DND-41 (cell line): ENCODE data around the gene STOX1.

Source experiments
- EZH2 ChIP-seq: IDR thresholded peaks from 3 replicates; pipeline ENCODE4 v1.6.1; 2012; ENCODE audit warnings: borderline replicate concordance, low read depth, mild to moderate bottlenecking, moderate library complexity, low read length, inconsistent platforms; ENCODE audit not compliant: severe bottlenecking
- TF ChIP-seq, protein P1 (sequence below): IDR thresholded peaks from 2 replicates; pipeline ENCODE4 v1.5.1; 2012; ENCODE audit warnings: borderline replicate concordance, low read length, moderate library complexity, mild to moderate bottlenecking; ENCODE audit not compliant: poor library complexity, severe bottlenecking; ENCODE audit errors: extremely low read depth

DNA sequence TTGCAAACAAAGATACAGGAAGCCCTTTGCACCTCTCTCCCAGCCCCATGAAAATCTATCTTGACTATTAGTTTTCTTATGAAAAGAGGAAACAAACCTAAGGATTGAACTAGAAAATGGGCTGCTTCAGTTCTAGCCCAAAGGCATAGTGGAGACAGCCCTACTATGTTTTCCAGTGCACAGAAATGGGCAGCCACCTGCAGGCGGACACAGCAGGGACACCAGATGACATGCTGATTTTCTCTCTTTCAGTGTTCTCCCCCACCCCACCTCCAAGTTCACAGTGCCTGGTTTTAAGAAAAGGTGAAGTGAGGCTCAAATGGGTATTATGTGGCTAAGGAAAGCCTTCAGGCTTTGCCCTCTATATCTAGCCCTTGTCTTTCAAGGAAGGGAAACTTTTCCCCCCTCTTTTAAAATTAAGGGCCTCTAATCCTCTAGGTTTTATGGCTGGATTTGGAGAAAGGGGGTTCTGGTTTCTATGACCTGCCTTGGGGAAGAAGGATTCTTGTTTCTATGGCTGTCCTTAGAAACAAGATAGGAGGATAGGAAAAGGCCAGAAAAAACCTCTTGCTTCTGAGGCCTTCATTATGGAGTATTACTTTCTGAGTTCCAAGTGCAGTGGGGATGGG lies 50.3 kb downstream of the STOX1 start:
- TF ChIP-seq, protein P1, sequence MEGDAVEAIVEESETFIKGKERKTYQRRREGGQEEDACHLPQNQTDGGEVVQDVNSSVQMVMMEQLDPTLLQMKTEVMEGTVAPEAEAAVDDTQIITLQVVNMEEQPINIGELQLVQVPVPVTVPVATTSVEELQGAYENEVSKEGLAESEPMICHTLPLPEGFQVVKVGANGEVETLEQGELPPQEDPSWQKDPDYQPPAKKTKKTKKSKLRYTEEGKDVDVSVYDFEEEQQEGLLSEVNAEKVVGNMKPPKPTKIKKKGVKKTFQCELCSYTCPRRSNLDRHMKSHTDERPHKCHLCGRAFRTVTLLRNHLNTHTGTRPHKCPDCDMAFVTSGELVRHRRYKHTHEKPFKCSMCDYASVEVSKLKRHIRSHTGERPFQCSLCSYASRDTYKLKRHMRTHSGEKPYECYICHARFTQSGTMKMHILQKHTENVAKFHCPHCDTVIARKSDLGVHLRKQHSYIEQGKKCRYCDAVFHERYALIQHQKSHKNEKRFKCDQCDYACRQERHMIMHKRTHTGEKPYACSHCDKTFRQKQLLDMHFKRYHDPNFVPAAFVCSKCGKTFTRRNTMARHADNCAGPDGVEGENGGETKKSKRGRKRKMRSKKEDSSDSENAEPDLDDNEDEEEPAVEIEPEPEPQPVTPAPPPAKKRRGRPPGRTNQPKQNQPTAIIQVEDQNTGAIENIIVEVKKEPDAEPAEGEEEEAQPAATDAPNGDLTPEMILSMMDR, result no peak
- no peak for TF ChIP-seq EZH2
